ENCODE results near the gene EFNB2. TPM values are rescaled to one million over a fixed set of nuclear protein-coding genes. Genes with fewer than 3 reads are reported as not detected.
A peak's percentile ranks its signal among the peaks of the same experiment; 100 is the strongest.

The EFNB2 gene
- total RNA-seq, 1 donor from 2014 or later, result 197 TPM

GRCh38 chr13:106517109-106517847, 18.2 kb downstream of the EFNB2 start:
- Mint-ChIP-seq H3K36me3 (peaks cover 2% of the 10 kb centered on the region), H3K27ac (peak overlapping the region; percentile 65), H3K4me3 (no peak overlapping the region), H3K9me3 (no peaks in the 10 kb centered on the region), H3K27me3 (ENCODE audit: low read depth) (no peaks in the 10 kb centered on the region), H3K4me1 (peaks cover 89% of the 10 kb centered on the region)
- DNase-seq (ENCODE audit: low spot score in 2 of 2, unreplicated experiment in 2 of 2), result no peak
- TF ChIP-seq CTCF (IDR thresholded peaks at IDR 0.05; ENCODE audit: unreplicated experiment), result no peak

- peaks cover 74% of the 10 kb centered on the region for H3K4me1 Mint-ChIP-seq
- H3K4me3 Mint-ChIP-seq, result no peak overlapping the region
- no peaks in the 10 kb centered on the region for H3K9me3 Mint-ChIP-seq
- no peak overlapping the region for H3K27ac Mint-ChIP-seq
- no peak for TF ChIP-seq CTCF (IDR thresholded peaks at IDR 0.05; ENCODE audit: unreplicated experiment)
- no peaks in the 10 kb centered on the region for H3K27me3 Mint-ChIP-seq (ENCODE audit: low read depth)
- H3K36me3 Mint-ChIP-seq, result peaks cover 13% of the 10 kb centered on the region
- DNase-seq (ENCODE audit: low spot score in 2 of 2, unreplicated experiment in 2 of 2), result no peak
These were observed 19.7 kb downstream of the EFNB2 start for GRCh38 chr13:106515635-106516254.

GRCh38 chr13:106514928-106515634, 20.4 kb downstream of the EFNB2 start:
- no peak for TF ChIP-seq CTCF (IDR thresholded peaks at IDR 0.05; ENCODE audit: unreplicated experiment)
- no peak overlapping the region for H3K4me3 Mint-ChIP-seq
- H3K4me1 Mint-ChIP-seq, result peaks cover 67% of the 10 kb centered on the region
- no peaks in the 10 kb centered on the region for H3K9me3 Mint-ChIP-seq
- no peaks in the 10 kb centered on the region for H3K27me3 Mint-ChIP-seq (ENCODE audit: low read depth)
- H3K36me3 Mint-ChIP-seq, result peaks cover 15% of the 10 kb centered on the region
- no peak for DNase-seq (ENCODE audit: low spot score in 2 of 2, unreplicated experiment in 2 of 2)
- peak overlapping the region; percentile 58 for H3K27ac Mint-ChIP-seq

GRCh38 chr13:106513025-106513983, 22.2 kb downstream of the EFNB2 start:
- Mint-ChIP-seq H3K27ac (peak overlapping the region; percentile 73), H3K36me3 (peaks cover 23% of the 10 kb centered on the region), H3K4me1 (peaks cover 57% of the 10 kb centered on the region), H3K27me3 (ENCODE audit: low read depth) (no peaks in the 10 kb centered on the region), H3K9me3 (no peaks in the 10 kb centered on the region), H3K4me3 (peak overlapping the region; percentile 1)
- DNase-seq (ENCODE audit: low spot score in 2 of 2, unreplicated experiment in 2 of 2), result no peak
- TF ChIP-seq CTCF (IDR thresholded peaks at IDR 0.05; ENCODE audit: unreplicated experiment), result no peak

All from mesothelial cell of epicardium (in vitro differentiated cells).